Activated T-cell treated with anti-CD3 and anti-CD28 coated beads, Interleukin-2, amount 50 U/mL, for 24 hours (primary cell): ENCODE results near the gene KLHL6.

ENCODE experiments used
- DNase-seq: peaks from one replicate; pipeline ENCODE4 v3.0.0-alpha.2; 2020
- H3K27ac Mint-ChIP-seq: 2 replicates; pipeline ENCODE4 v1.8.0; 2020; ENCODE audit warnings: mild to moderate bottlenecking, mixed read lengths
- H3K27me3 Mint-ChIP-seq: 2 replicates; pipeline ENCODE4 v1.8.0; 2020; ENCODE audit warnings: mixed read lengths
- H3K36me3 Mint-ChIP-seq: 2 replicates; pipeline ENCODE4 v1.8.0; 2020; ENCODE audit warnings: low read depth, mixed read lengths
- H3K4me1 Mint-ChIP-seq: 2 replicates; pipeline ENCODE4 v1.8.0; 2020; ENCODE audit warnings: low read depth, mixed read lengths
- H3K4me3 Mint-ChIP-seq: 2 replicates; pipeline ENCODE4 v1.8.0; 2020; ENCODE audit warnings: mild to moderate bottlenecking, moderate library complexity, mixed read lengths
- H3K9me3 Mint-ChIP-seq: 2 replicates; pipeline ENCODE4 v1.8.0; 2020; ENCODE audit warnings: mixed read lengths

KLHL6 gene

GRCh38 chr3:183548262-183548769, 7.2 kb downstream of the KLHL6 start:
- Mint-ChIP-seq H3K27me3 (no peaks in the 10 kb centered on the region), H3K36me3 (peaks cover 77% of the 10 kb centered on the region), H3K9me3 (no peaks in the 10 kb centered on the region), H3K4me1 (peaks cover 84% of the 10 kb centered on the region), H3K27ac (peak overlapping the region; percentile 29), H3K4me3 (no peak overlapping the region)
- no peak for DNase-seq

GRCh38 chr3:183546625-183547024, 8.9 kb downstream of the KLHL6 start:
- H3K27me3 Mint-ChIP-seq, result no peaks in the 10 kb centered on the region
- no peak for DNase-seq
- H3K9me3 Mint-ChIP-seq, result no peaks in the 10 kb centered on the region
- no peak overlapping the region for H3K27ac Mint-ChIP-seq
- peaks cover 81% of the 10 kb centered on the region for H3K36me3 Mint-ChIP-seq
- peaks cover 87% of the 10 kb centered on the region for H3K4me1 Mint-ChIP-seq
- H3K4me3 Mint-ChIP-seq, result no peak overlapping the region

- H3K36me3 Mint-ChIP-seq, result peaks cover 79% of the 10 kb centered on the region
- H3K4me3 Mint-ChIP-seq, result no peak overlapping the region
- no peaks in the 10 kb centered on the region for H3K9me3 Mint-ChIP-seq
- peaks cover 87% of the 10 kb centered on the region for H3K4me1 Mint-ChIP-seq
- no peak overlapping the region for H3K27ac Mint-ChIP-seq
- DNase-seq, result no peak
- H3K27me3 Mint-ChIP-seq, result no peaks in the 10 kb centered on the region
Measured at GRCh38 chr3:183545708-183546107, 9.8 kb downstream of the KLHL6 start.

- H3K27me3 Mint-ChIP-seq, result no peaks in the 10 kb centered on the region
- peak; percentile 11 for DNase-seq
- H3K4me3 Mint-ChIP-seq, result no peak overlapping the region
- peaks cover 90% of the 10 kb centered on the region for H3K4me1 Mint-ChIP-seq
- no peaks in the 10 kb centered on the region for H3K9me3 Mint-ChIP-seq
- H3K27ac Mint-ChIP-seq, result peak overlapping the region; percentile 81
- peaks cover 71% of the 10 kb centered on the region for H3K36me3 Mint-ChIP-seq
Measured at GRCh38 chr3:183542355-183542754, 13.2 kb downstream of the KLHL6 start.

GRCh38 chr3:183541738-183542137, 13.8 kb downstream of the KLHL6 start:
- H3K9me3 Mint-ChIP-seq, result no peaks in the 10 kb centered on the region
- peak overlapping the region; percentile 2 for H3K4me3 Mint-ChIP-seq
- H3K27ac Mint-ChIP-seq, result peak overlapping the region; percentile 81
- H3K4me1 Mint-ChIP-seq, result peaks cover 92% of the 10 kb centered on the region
- H3K36me3 Mint-ChIP-seq, result peaks cover 65% of the 10 kb centered on the region
- no peaks in the 10 kb centered on the region for H3K27me3 Mint-ChIP-seq
- DNase-seq, result peak; percentile 15

GRCh38 chr3:183541235-183541655, 14.3 kb downstream of the KLHL6 start:
- Mint-ChIP-seq H3K27me3 (no peaks in the 10 kb centered on the region), H3K9me3 (no peaks in the 10 kb centered on the region), H3K4me3 (peak overlapping the region; percentile 2), H3K27ac (peak overlapping the region; percentile 81), H3K4me1 (peaks cover 94% of the 10 kb centered on the region), H3K36me3 (peaks cover 63% of the 10 kb centered on the region)
- DNase-seq, result peak; percentile 30

GRCh38 chr3:183540501-183541234, 14.8 kb downstream of the KLHL6 start:
- H3K4me1 Mint-ChIP-seq, result peaks cover 93% of the 10 kb centered on the region
- no peaks in the 10 kb centered on the region for H3K27me3 Mint-ChIP-seq
- no peak for DNase-seq

GRCh38 chr3:183539811-183540210, 15.7 kb downstream of the KLHL6 start:
- Mint-ChIP-seq H3K27me3 (no peaks in the 10 kb centered on the region), H3K9me3 (no peaks in the 10 kb centered on the region), H3K27ac (peak overlapping the region; percentile 68), H3K4me3 (no peak overlapping the region), H3K4me1 (peaks cover 89% of the 10 kb centered on the region), H3K36me3 (peaks cover 52% of the 10 kb centered on the region)
- no peak for DNase-seq

More at GRCh38 chr3:183540501-183541234, 14.8 kb downstream of the KLHL6 start:
- Mint-ChIP-seq H3K4me3 (peak overlapping the region; percentile 2), H3K27ac (peak overlapping the region; percentile 68), H3K36me3 (peaks cover 58% of the 10 kb centered on the region), H3K9me3 (no peaks in the 10 kb centered on the region)

GRCh38 chr3:183538486-183538885, 17.0 kb downstream of the KLHL6 start:
- H3K27me3 Mint-ChIP-seq, result no peaks in the 10 kb centered on the region
- no peak overlapping the region for H3K27ac Mint-ChIP-seq
- no peak overlapping the region for H3K4me3 Mint-ChIP-seq

GRCh38 chr3:183537295-183537730, 18.2 kb downstream of the KLHL6 start:
- no peaks in the 10 kb centered on the region for H3K27me3 Mint-ChIP-seq
- H3K27ac Mint-ChIP-seq, result no peak overlapping the region
- no peaks in the 10 kb centered on the region for H3K9me3 Mint-ChIP-seq
- H3K4me3 Mint-ChIP-seq, result no peak overlapping the region
- peaks cover 50% of the 10 kb centered on the region for H3K36me3 Mint-ChIP-seq
- H3K4me1 Mint-ChIP-seq, result peaks cover 85% of the 10 kb centered on the region
- DNase-seq, result no peak

More at GRCh38 chr3:183538486-183538885, 17.0 kb downstream of the KLHL6 start:
- DNase-seq, result no peak
- peaks cover 49% of the 10 kb centered on the region for H3K36me3 Mint-ChIP-seq
- H3K4me1 Mint-ChIP-seq, result peaks cover 85% of the 10 kb centered on the region
- no peaks in the 10 kb centered on the region for H3K9me3 Mint-ChIP-seq

- no peak for DNase-seq
- Mint-ChIP-seq H3K4me3 (no peak overlapping the region), H3K36me3 (peaks cover 49% of the 10 kb centered on the region), H3K4me1 (peaks cover 83% of the 10 kb centered on the region), H3K27me3 (no peaks in the 10 kb centered on the region), H3K9me3 (no peaks in the 10 kb centered on the region), H3K27ac (peak overlapping the region; percentile 51)
Measured at GRCh38 chr3:183536238-183536880, 19.1 kb downstream of the KLHL6 start.

- H3K9me3 Mint-ChIP-seq, result no peaks in the 10 kb centered on the region
- DNase-seq, result no peak
- no peak overlapping the region for H3K27ac Mint-ChIP-seq
- no peaks in the 10 kb centered on the region for H3K27me3 Mint-ChIP-seq
- H3K36me3 Mint-ChIP-seq, result peaks cover 52% of the 10 kb centered on the region
- H3K4me3 Mint-ChIP-seq, result no peak overlapping the region
- H3K4me1 Mint-ChIP-seq, result peaks cover 76% of the 10 kb centered on the region
Measured at GRCh38 chr3:183534249-183534648, 21.3 kb downstream of the KLHL6 start.

GRCh38 chr3:183533412-183534132, 21.9 kb downstream of the KLHL6 start:
- Mint-ChIP-seq H3K27ac (peak overlapping the region; percentile 82), H3K36me3 (peaks cover 55% of the 10 kb centered on the region), H3K4me3 (no peak overlapping the region), H3K9me3 (peaks cover 3% of the 10 kb centered on the region), H3K27me3 (no peaks in the 10 kb centered on the region), H3K4me1 (peaks cover 74% of the 10 kb centered on the region)
- no peak for DNase-seq

GRCh38 chr3:183532620-183533411, 22.7 kb downstream of the KLHL6 start:
- DNase-seq, result no peak
- Mint-ChIP-seq H3K9me3 (peaks cover 3% of the 10 kb centered on the region), H3K4me3 (no peak overlapping the region), H3K4me1 (peaks cover 74% of the 10 kb centered on the region), H3K36me3 (peaks cover 62% of the 10 kb centered on the region), H3K27ac (peak overlapping the region; percentile 82), H3K27me3 (no peaks in the 10 kb centered on the region)
